ENCODE measurements around the gene HDAC10. TPM values are rescaled to one million over a fixed set of nuclear protein-coding genes. Genes with fewer than 3 reads are reported as not detected.
A peak's percentile ranks its signal among the peaks of the same experiment; 100 is the strongest.

Gene HDAC10
- total RNA-seq, 1 donor from 2014 or later: 5.4 TPM

- Histone ChIP-seq H3K4me3 (no peak overlapping the region), H3F3A (ENCODE audit: low read depth) (peaks cover 23% of the 10 kb centered on the region), H3K27ac (no peak overlapping the region), H3K4me1 (peaks cover 6% of the 10 kb centered on the region), H4K20me1 (ENCODE audit: low read depth) (peaks cover 35% of the 10 kb centered on the region), H3K36me3 (no peaks in the 10 kb centered on the region), H2AFZ (replicated peaks) (no peak overlapping the region), H3K27me3 (no peaks in the 10 kb centered on the region), H3K9me3 (ENCODE audit: low read depth) (no peaks in the 10 kb centered on the region), H3K9ac (no peak overlapping the region), H3K4me2 (peak overlapping the region; percentile 83), H3K79me2 (ENCODE audit: low read depth) (no peaks in the 10 kb centered on the region)
- Mint-ChIP-seq H3K4me3 (peak overlapping the region; percentile 68), H3K9me3 (no peaks in the 10 kb centered on the region), H3K4me1 (peaks cover 8% of the 10 kb centered on the region), H3K27me3 (ENCODE audit: insufficient read depth, low read depth) (peaks cover 6% of the 10 kb centered on the region), H3K36me3 (no peaks in the 10 kb centered on the region), H3K27ac (no peak overlapping the region)
- peak; percentile 83 for DNase-seq (ENCODE audit: low spot score)
- TF ChIP-seq EZH2phosphoT487 (IDR thresholded peaks at IDR 0.05): no peak
- peak; percentile 72 for TF ChIP-seq CTCF (IDR thresholded peaks at IDR 0.05)
These were observed 1.3 kb upstream of the HDAC10 start for GRCh38 chr22:50252082-50253045.

- H3K9me3 Mint-ChIP-seq: no peaks in the 10 kb centered on the region
- no peaks in the 10 kb centered on the region for H3K9me3 ChIP-seq (ENCODE audit: low read depth)
- no peaks in the 10 kb centered on the region for H3K36me3 ChIP-seq
- H3K4me3 Mint-ChIP-seq: peak overlapping the region; percentile 68
- peak overlapping the region; percentile 63 for H3K4me3 ChIP-seq
- no peak overlapping the region for H3K27ac ChIP-seq
- H4K20me1 ChIP-seq (ENCODE audit: low read depth): peaks cover 30% of the 10 kb centered on the region
- H3K27me3 ChIP-seq: no peaks in the 10 kb centered on the region
- peaks cover 6% of the 10 kb centered on the region for H3K4me1 ChIP-seq
- H3F3A ChIP-seq (ENCODE audit: low read depth): peaks cover 28% of the 10 kb centered on the region
- H2AFZ ChIP-seq (replicated peaks): peak overlapping the region; percentile 70
- peaks cover 10% of the 10 kb centered on the region for H3K4me1 Mint-ChIP-seq
- H3K27me3 Mint-ChIP-seq (ENCODE audit: insufficient read depth, low read depth): peaks cover 6% of the 10 kb centered on the region
- TF ChIP-seq CTCF (IDR thresholded peaks at IDR 0.05): peak; percentile 21
- peak; percentile 31 for TF ChIP-seq EZH2 (IDR thresholded peaks at IDR 0.05)
- TF ChIP-seq EZH2phosphoT487 (IDR thresholded peaks at IDR 0.05): no peak
- H3K9ac ChIP-seq: no peak overlapping the region
- H3K79me2 ChIP-seq (ENCODE audit: low read depth): no peaks in the 10 kb centered on the region
- H3K27ac Mint-ChIP-seq: no peak overlapping the region
- no peak for DNase-seq (ENCODE audit: low spot score)
- H3K4me2 ChIP-seq: peak overlapping the region; percentile 83
- no peaks in the 10 kb centered on the region for H3K36me3 Mint-ChIP-seq
These were observed 514 bp upstream of the HDAC10 start for GRCh38 chr22:50251477-50252081.

- Histone ChIP-seq H3K4me2 (peak overlapping the region; percentile 83), H3K36me3 (no peaks in the 10 kb centered on the region), H3K27ac (no peak overlapping the region), H3K4me1 (peaks cover 6% of the 10 kb centered on the region), H3K79me2 (ENCODE audit: low read depth) (peaks cover 9% of the 10 kb centered on the region), H3K9me3 (ENCODE audit: low read depth) (no peaks in the 10 kb centered on the region), H3K4me3 (peak overlapping the region; percentile 63), H3K9ac (no peak overlapping the region), H3F3A (ENCODE audit: low read depth) (peaks cover 34% of the 10 kb centered on the region), H3K27me3 (no peaks in the 10 kb centered on the region), H2AFZ (replicated peaks) (no peak overlapping the region), H4K20me1 (ENCODE audit: low read depth) (peaks cover 34% of the 10 kb centered on the region)
- H3K36me3 Mint-ChIP-seq: no peaks in the 10 kb centered on the region
- TF ChIP-seq CTCF (IDR thresholded peaks at IDR 0.05) (no peak), EZH2phosphoT487 (IDR thresholded peaks at IDR 0.05) (no peak), EZH2 (IDR thresholded peaks at IDR 0.05) (no peak)
- peaks cover 6% of the 10 kb centered on the region for H3K27me3 Mint-ChIP-seq (ENCODE audit: insufficient read depth, low read depth)
- no peaks in the 10 kb centered on the region for H3K9me3 Mint-ChIP-seq
- peak overlapping the region; percentile 83 for H3K4me3 Mint-ChIP-seq
- no peak overlapping the region for H3K27ac Mint-ChIP-seq
- no peak for DNase-seq (ENCODE audit: low spot score)
- peaks cover 10% of the 10 kb centered on the region for H3K4me1 Mint-ChIP-seq
These were observed 863 bp downstream of the HDAC10 start for GRCh38 chr22:50250249-50250554.

Data from neural progenitor cell (in vitro differentiated cells).